PC-3 (cell line): ENCODE measurements around the gene SDK1. TPM values are rescaled to one million over a fixed set of nuclear protein-coding genes. Genes with fewer than 3 reads are reported as not detected.
"Not testable (repeated sequence)": the region's sequence is repeated elsewhere in the genome, so short reads cannot be mapped to it uniquely, and the experiment has no call there.

ENCODE experiments used
- ATAC-seq: fragments of 200-7000 bp; cut with Tn5 transposase; 2 replicates; pipeline ENCODE4 v1.9.1; 2020; ENCODE audit warnings: mild to moderate bottlenecking, moderate library complexity
- BruUV-seq: library from RNA; stranded (reverse); fragments of 400-500 nt; replicated peaks from 2 replicates; lab custom pipeline; 2021; lab: Mats Ljungman, UMichigan
- CTCF ChIA-PET: fragments of 300-600 bp; sonication (Branson Sonifier 250); formaldehyde crosslinking; loops from one replicate; lab custom pipeline; 2022; ENCODE audit warnings: antibody characterized with exemption; lab: Charles Lee
- POLR2A ChIA-PET: fragments of 300-600 bp; sonication (Branson Sonifier 250); formaldehyde crosslinking; loops from one replicate; lab custom pipeline; 2022; ENCODE audit warnings: antibody characterized with exemption; ENCODE audit not compliant: unreplicated experiment; lab: Charles Lee
- DNase-seq: peaks from one replicate; pipeline ENCODE4 v3.0.0-alpha.2; 2015
- H2AFZ ChIP-seq: fragments of 300-600 bp; sonication (generic); 2 replicates; pipeline ENCODE4 v1.6.0; 2016; ENCODE audit warnings: antibody characterized with exemption, low read length
- H3F3A ChIP-seq: fragments of 300-600 bp; sonication (generic); one replicate; pipeline ENCODE4 v1.6.0; 2017; ENCODE audit warnings: antibody characterized with exemption, low read length, control low read depth, mild to moderate bottlenecking; ENCODE audit not compliant: unreplicated experiment
- H3K27ac ChIP-seq: fragments of 300-600 bp; sonication (generic); 2 replicates; pipeline ENCODE4 v1.5.1; 2016; ENCODE audit warnings: mild to moderate bottlenecking, low read length
- H3K27me3 ChIP-seq: fragments of 300-600 bp; sonication (generic); 2 replicates; pipeline ENCODE4 v1.6.1; 2016; ENCODE audit warnings: low read length, mixed read lengths
- H3K36me3 ChIP-seq: fragments of 300-600 bp; sonication (generic); 2 replicates; pipeline ENCODE4 v1.6.1; 2016; ENCODE audit warnings: low read depth, mixed run types, low read length, mixed read lengths
- H3K4me1 ChIP-seq: fragments of 300-600 bp; sonication (generic); 2 replicates; pipeline ENCODE4 v1.5.1; 2016; ENCODE audit warnings: low read length; ENCODE audit not compliant: insufficient read depth
- H3K4me2 ChIP-seq: fragments of 300-600 bp; sonication (generic); 2 replicates; pipeline ENCODE4 v1.6.0; 2016; ENCODE audit warnings: low read length
- H3K4me3 ChIP-seq: fragments of 300-600 bp; sonication (generic); 2 replicates; pipeline ENCODE4 v1.5.1; 2016; ENCODE audit warnings: mild to moderate bottlenecking, low read length, mixed read lengths
- H3K79me2 ChIP-seq: fragments of 300-600 bp; sonication (generic); 2 replicates; pipeline ENCODE4 v1.6.1; 2017; ENCODE audit warnings: low read length, mixed read lengths
- H3K9ac ChIP-seq: fragments of 300-600 bp; sonication (generic); 2 replicates; pipeline ENCODE4 v1.6.0; 2016; ENCODE audit warnings: mild to moderate bottlenecking, low read length
- H3K9me2 ChIP-seq: fragments of 300-600 bp; sonication (generic); replicated peaks from 2 replicates; pipeline ENCODE4 v1.6.1; 2016; ENCODE audit warnings: mixed run types, low read length, mixed read lengths
- H3K9me3 ChIP-seq: fragments of 300-600 bp; sonication (generic); 2 replicates; pipeline ENCODE4 v1.6.1; 2016; ENCODE audit warnings: low read length, mixed read lengths
- H4K20me1 ChIP-seq: fragments of 300-600 bp; sonication (generic); 2 replicates; pipeline ENCODE4 v1.6.1; 2016; ENCODE audit warnings: low read length, mixed read lengths
- CTCF ChIP-seq: fragments of 300-600 bp; sonication (generic); conservative IDR thresholded peaks from 2 replicates; pipeline ENCODE4 v1.5.1; 2017; ENCODE audit warnings: antibody characterized with exemption, low read depth, mild to moderate bottlenecking, low read length
- EZH2 ChIP-seq: fragments of 300-600 bp; sonication (generic); IDR thresholded peaks from one replicate; pipeline ENCODE4 v1.6.1; 2017; ENCODE audit warnings: antibody characterized with exemption, mild to moderate bottlenecking, low read length; ENCODE audit not compliant: unreplicated experiment
- EZH2phosphoT487 ChIP-seq: fragments of 300-600 bp; sonication (generic); IDR thresholded peaks from 2 replicates; pipeline ENCODE4 v1.6.1; 2018; ENCODE audit warnings: mild to moderate bottlenecking, antibody characterized with exemption, low read length, borderline replicate concordance
- intact Hi-C: fragments of 100-400 bp; cut with micrococcal nuclease; formaldehyde crosslinking; loops from 2 replicates; pipeline ENCODE4 v1.9.0; 2023
- total RNA-seq: library from RNA; depleted of rRNA; stranded (reverse); fragments of >200 nt; gene quantifications from 2 replicates; pipeline ENCODE4 v1.2.3, GENCODE V29; 2014

SDK1 gene
- total RNA-seq, 1 experiment from 2014 or later, result 2.8 TPM

GRCh38 chr7:4307316-4308204 is 1006.5 kb downstream of the SDK1 start:
- Histone ChIP-seq H3K9me3 (no peaks in the 10 kb centered on the region), H3K27ac (no peak overlapping the region), H3K9ac (no peak overlapping the region), H3K4me3 (no peak overlapping the region), H3K79me2 (no peaks in the 10 kb centered on the region), H3K4me1 (no peaks in the 10 kb centered on the region), H3K9me2 (no peaks in the 10 kb centered on the region), H3F3A (no peaks in the 10 kb centered on the region), H3K27me3 (no peaks in the 10 kb centered on the region), H2AFZ (no peak overlapping the region), H3K36me3 (no peaks in the 10 kb centered on the region), H4K20me1 (no peaks in the 10 kb centered on the region), H3K4me2 (no peak overlapping the region)
- CTCF ChIA-PET, result no interaction called here
- no peak for DNase-seq
- POLR2A ChIA-PET, result no interaction called here
- TF ChIP-seq EZH2 (no peak), CTCF (no peak), EZH2phosphoT487 (no peak)
- no peak for ATAC-seq
- intact Hi-C loops, result no loop called here
- no TSS peak for BruUV-seq

- no peak for ATAC-seq
- POLR2A ChIA-PET, result no interaction called here
These were observed 1007.1 kb downstream of the SDK1 start for GRCh38 chr7:4308205-4308590.

GRCh38 chr7:4313911-4314310 is 1012.9 kb downstream of the SDK1 start:
- H3K27me3 ChIP-seq, DNase-seq, H3K36me3 ChIP-seq, H3K4me3 ChIP-seq, BruUV-seq, H4K20me1 ChIP-seq, H3K9ac ChIP-seq, H3K9me2 ChIP-seq, H2AFZ ChIP-seq, H3K4me2 ChIP-seq, H3K9me3 ChIP-seq, H3K4me1 ChIP-seq, H3K27ac ChIP-seq, POLR2A ChIA-PET, ATAC-seq, H3K79me2 ChIP-seq, intact Hi-C loops, H3F3A ChIP-seq: not testable (repeated sequence)
- CTCF ChIA-PET, result interaction anchor here (0.6 kb wide), 1 partner anchor 165 kb away, joined by 3 read pairs; no protein-coding TSS in a partner anchor

More at GRCh38 chr7:4308205-4308590, 1007.1 kb downstream of the SDK1 start:
- H3K4me1 ChIP-seq, result no peaks in the 10 kb centered on the region
- no peak for DNase-seq
- BruUV-seq, result no TSS peak
- H3K27me3 ChIP-seq, result no peaks in the 10 kb centered on the region
- no peaks in the 10 kb centered on the region for H4K20me1 ChIP-seq
- H3F3A ChIP-seq, result no peaks in the 10 kb centered on the region
- CTCF ChIA-PET, result no interaction called here
- no peak overlapping the region for H3K27ac ChIP-seq
- H2AFZ ChIP-seq, result no peak overlapping the region
- no peak overlapping the region for H3K4me3 ChIP-seq
- H3K36me3 ChIP-seq, result no peaks in the 10 kb centered on the region
- intact Hi-C loops, result no loop called here
- TF ChIP-seq EZH2phosphoT487 (no peak), CTCF (no peak), EZH2 (no peak)
- H3K9me2 ChIP-seq, result no peaks in the 10 kb centered on the region
- no peaks in the 10 kb centered on the region for H3K79me2 ChIP-seq
- no peak overlapping the region for H3K9ac ChIP-seq
- H3K9me3 ChIP-seq, result no peaks in the 10 kb centered on the region
- no peak overlapping the region for H3K4me2 ChIP-seq

GRCh38 chr7:4314316-4314715 is 1013.3 kb downstream of the SDK1 start:
- H3K4me3 ChIP-seq, H2AFZ ChIP-seq, H3K27ac ChIP-seq, ATAC-seq, H3F3A ChIP-seq, H3K27me3 ChIP-seq, H3K79me2 ChIP-seq, H3K36me3 ChIP-seq, POLR2A ChIA-PET, H3K9me2 ChIP-seq, H4K20me1 ChIP-seq, H3K9ac ChIP-seq, H3K4me1 ChIP-seq, H3K4me2 ChIP-seq, H3K9me3 ChIP-seq, intact Hi-C loops, DNase-seq, BruUV-seq: not testable (repeated sequence)
- CTCF ChIA-PET, result interaction anchor here (0.6 kb wide), 1 partner anchor 165 kb away, joined by 3 read pairs; no protein-coding TSS in a partner anchor
